Common myeloid progenitor, CD34-positive (primary cell): ENCODE results near the gene ACVR1B.

Experiments
- CTCF ChIA-PET: fragments of 350-600 bp; sonication (Branson Sonifier 250); formaldehyde crosslinking; loops from one replicate; lab custom pipeline; 2021; ENCODE audit warnings: antibody characterized with exemption; lab: Charles Lee
- POLR2A ChIA-PET: fragments of 350-600 bp; sonication (Branson Sonifier 250); formaldehyde crosslinking; loops from one replicate; lab custom pipeline; 2021; ENCODE audit warnings: antibody characterized with exemption; lab: Charles Lee
- DNase-seq, 3 donors: peaks; one replicate each; pipeline versions ENCODE4 v3.0.0 to v3.0.0-alpha.2; 2013
- H3K27ac ChIP-seq, 2 experiments: 1 replicate in 1 of 2; 2 replicates in 1 of 2; pipeline ENCODE4 v1.7.0; 2013; ENCODE audit warnings: inconsistent platforms in 2 of 2, low read length in 2 of 2, mild to moderate bottlenecking in 2 of 2, low read depth in 1 of 2, moderate library complexity in 1 of 2; ENCODE audit not compliant: severe bottlenecking in 2 of 2, insufficient read depth in 1 of 2, poor library complexity in 1 of 2
- H3K27me3 ChIP-seq, 5 experiments: replicated peaks in 2 of 5; 1 replicate in 3 of 5; 2 replicates in 2 of 5; pipeline versions ENCODE4 v1.6.1 to v1.7.0; 2013; ENCODE audit warnings: low read length in 4 of 5, mild to moderate bottlenecking in 2 of 5, moderate library complexity in 2 of 5, inconsistent platforms in 1 of 5; ENCODE audit not compliant: insufficient read depth in 5 of 5, control insufficient read depth in 4 of 5
- H3K36me3 ChIP-seq, 4 experiments: 1 replicate in 2 of 4; 2 replicates in 2 of 4; pipeline versions ENCODE4 v1.6.1 to v1.7.0; 2013; ENCODE audit warnings: low read length in 3 of 4, control low read depth in 1 of 4, mild to moderate bottlenecking in 1 of 4; ENCODE audit not compliant: control insufficient read depth in 4 of 4, insufficient read depth in 4 of 4
- H3K4me1 ChIP-seq, 4 experiments: 1 replicate in 3 of 4; 2 replicates in 1 of 4; pipeline versions ENCODE4 v1.6.1 to v1.7.1; 2013; ENCODE audit warnings: low read length in 3 of 4, mild to moderate bottlenecking in 3 of 4, control low read depth in 1 of 4, inconsistent platforms in 1 of 4, moderate library complexity in 1 of 4; ENCODE audit not compliant: control insufficient read depth in 4 of 4, insufficient read depth in 4 of 4; ENCODE audit errors: control extremely low read depth in 1 of 4
- H3K4me3 ChIP-seq, 7 experiments: 1 replicate in 4 of 7; 2 replicates in 3 of 7; pipeline versions ENCODE4 v1.5.1 to v1.7.0; 2013; ENCODE audit warnings: mild to moderate bottlenecking in 7 of 7, low read length in 6 of 7, moderate library complexity in 6 of 7, inconsistent platforms in 2 of 7, low read depth in 2 of 7, control low read depth in 1 of 7; ENCODE audit not compliant: insufficient read depth in 4 of 7, control insufficient read depth in 1 of 7; ENCODE audit errors: extremely low read depth in 1 of 7
- H3K9me3 ChIP-seq, 5 experiments: 1 replicate in 4 of 5; 2 replicates in 1 of 5; pipeline versions ENCODE4 v1.6.1 to v1.7.1; 2013; ENCODE audit warnings: low read length in 4 of 5, mild to moderate bottlenecking in 2 of 5, inconsistent platforms in 1 of 5, low read depth in 1 of 5, moderate library complexity in 1 of 5; ENCODE audit not compliant: control insufficient read depth in 4 of 5, insufficient read depth in 2 of 5; ENCODE audit errors: control extremely low read depth in 1 of 5
- WGBS: methylation state at CpG from one replicate; pipeline ENCODE4 v1.1.5; 2013; ENCODE audit not compliant: insufficient coverage; 5-methylcytosine and 5-hydroxymethylcytosine counted together

The ACVR1B gene

GRCh38 chr12:52003016-52003550, 51.6 kb downstream of the ACVR1B start:
- peaks cover 3 to 33% (median 27%) of the 10 kb centered on the region in 4 experiments for H3K4me1 ChIP-seq
- WGBS = 97% methylated on average over 8 of the region's 8 CpGs
- H3K4me3 ChIP-seq = no peak overlapping the region
- H3K9me3 ChIP-seq = no peaks in the 10 kb centered on the region
- ChIA-PET POLR2A (interaction anchor here (1.3 to 3.5 kb wide), 2 partner anchors 10 to 20 kb away, joined by 3 to 38 read pairs; no protein-coding TSS in a partner anchor), CTCF (interaction anchor here (0.9 to 13.5 kb wide), 16 partner anchors 9 to 120 kb away, joined by 3 to 437 read pairs (median 4); no protein-coding TSS in a partner anchor)
- H3K27me3 ChIP-seq = peaks cover 0 to 12% (median 8%) of the 10 kb centered on the region in 5 experiments
- H3K36me3 ChIP-seq = peaks cover 0 to 3% (median under 1%) of the 10 kb centered on the region in 4 experiments
- no peak for DNase-seq
- H3K27ac ChIP-seq = no peak overlapping the region

GRCh38 chr12:52003591-52003990, 52.1 kb downstream of the ACVR1B start:
- Histone ChIP-seq H3K4me3 (no peak overlapping the region), H3K27me3 (peaks cover 0 to 12% (median 8%) of the 10 kb centered on the region in 5 experiments), H3K9me3 (no peaks in the 10 kb centered on the region), H3K27ac (no peak overlapping the region), H3K36me3 (peaks cover 0 to 3% (median under 1%) of the 10 kb centered on the region in 4 experiments), H3K4me1 (peaks cover 3 to 37% (median 29%) of the 10 kb centered on the region in 4 experiments)
- CTCF ChIA-PET = interaction anchor here (0.8 to 13.5 kb wide), 22 partner anchors 9 to 119 kb away, joined by 3 to 437 read pairs (median 4); no protein-coding TSS in a partner anchor
- POLR2A ChIA-PET = interaction anchor here (1.2 to 3.5 kb wide), 3 partner anchors 10 to 83 kb away, joined by 3 to 38 read pairs (median 3); no protein-coding TSS in a partner anchor
- DNase-seq = peak in 1 of 3 donors; percentile 1
- WGBS = 78% methylated on average over 5 of the region's 6 CpGs

GRCh38 chr12:52004042-52004648, 52.6 kb downstream of the ACVR1B start:
- POLR2A ChIA-PET = interaction anchor here (1.2 to 3.5 kb wide), 3 partner anchors 9 to 83 kb away, joined by 3 to 38 read pairs (median 3); no protein-coding TSS in a partner anchor

GRCh38 chr12:52005218-52005902, 53.9 kb downstream of the ACVR1B start:
- Histone ChIP-seq H3K27ac (no peak overlapping the region), H3K36me3 (no peaks in the 10 kb centered on the region), H3K9me3 (no peaks in the 10 kb centered on the region), H3K4me3 (peak overlapping the region in 1 of 7 experiments; percentile 83), H3K4me1 (peaks cover 3 to 49% (median 44%) of the 10 kb centered on the region in 4 experiments), H3K27me3 (peaks cover 0 to 12% (median 8%) of the 10 kb centered on the region in 5 experiments)
- DNase-seq = no peak
- POLR2A ChIA-PET = interaction anchor here (1.1 to 7.6 kb wide), 5 partner anchors 9 to 27 kb away, joined by 3 to 120 read pairs (median 11); no protein-coding TSS in a partner anchor
- WGBS = 72% methylated on average over 9 of the region's 10 CpGs
- CTCF ChIA-PET = interaction anchor here (0.7 to 13.5 kb wide), 5 partner anchors 9 to 77 kb away, joined by 3 to 437 read pairs (median 12); no protein-coding TSS in a partner anchor

More at GRCh38 chr12:52004042-52004648, 52.6 kb downstream of the ACVR1B start:
- H3K9me3 ChIP-seq = no peaks in the 10 kb centered on the region
- H3K36me3 ChIP-seq = peaks cover 0 to 2% (median 0%) of the 10 kb centered on the region in 4 experiments
- DNase-seq = no peak
- no peak overlapping the region for H3K4me3 ChIP-seq
- H3K27ac ChIP-seq = no peak overlapping the region
- WGBS = 72% methylated on average over 2 of the region's 5 CpGs
- CTCF ChIA-PET = interaction anchor here (0.8 to 13.5 kb wide), 22 partner anchors 8 to 119 kb away, joined by 3 to 437 read pairs (median 4); no protein-coding TSS in a partner anchor
- peaks cover 0 to 12% (median 8%) of the 10 kb centered on the region in 5 experiments for H3K27me3 ChIP-seq
- peaks cover 3 to 38% (median 32%) of the 10 kb centered on the region in 4 experiments for H3K4me1 ChIP-seq

- Histone ChIP-seq H3K27me3 (peaks cover 0 to 12% (median 8%) of the 10 kb centered on the region in 5 experiments), H3K36me3 (peaks cover 0 to 5% (median 2%) of the 10 kb centered on the region in 4 experiments), H3K27ac (no peak overlapping the region), H3K4me3 (peak overlapping the region in 5 of 7 experiments; percentile 25 to 83 (median 41)), H3K4me1 (peaks cover 3 to 56% (median 49%) of the 10 kb centered on the region in 4 experiments), H3K9me3 (no peaks in the 10 kb centered on the region)
- WGBS = 17% methylated on average over 24 of the region's 28 CpGs
- CTCF ChIA-PET = interaction anchor here (0.5 to 13.5 kb wide), 3 partner anchors 14 to 27 kb away, joined by 3 to 437 read pairs (median 155); no protein-coding TSS in a partner anchor
- peak; percentile 56 to 84 (median 80) for DNase-seq
- POLR2A ChIA-PET = interaction anchor here (0.9 to 7.6 kb wide), 10 partner anchors 8 to 120 kb away, joined by 3 to 120 read pairs (median 4); partner anchors contain the start of gene ACVR1B
Measured at GRCh38 chr12:52005903-52006703, 54.6 kb downstream of the ACVR1B start.
